Ramos (cell line): Measurements from ENCODE around the gene SYNE2.
"Not testable (repeated sequence)": the region's sequence is repeated elsewhere in the genome, so short reads cannot be mapped to it uniquely, and the experiment has no call there.

ENCODE experiments used
- in situ Hi-C: fragments of 300-500 bp; cut with MboI; formaldehyde crosslinking; loops from one replicate; pipeline ENCODE4 v1.14.3; 2022; ENCODE audit warnings: low sequenced_read_pairs; ENCODE audit not compliant: unreplicated experiment

Gene SYNE2

DNA sequence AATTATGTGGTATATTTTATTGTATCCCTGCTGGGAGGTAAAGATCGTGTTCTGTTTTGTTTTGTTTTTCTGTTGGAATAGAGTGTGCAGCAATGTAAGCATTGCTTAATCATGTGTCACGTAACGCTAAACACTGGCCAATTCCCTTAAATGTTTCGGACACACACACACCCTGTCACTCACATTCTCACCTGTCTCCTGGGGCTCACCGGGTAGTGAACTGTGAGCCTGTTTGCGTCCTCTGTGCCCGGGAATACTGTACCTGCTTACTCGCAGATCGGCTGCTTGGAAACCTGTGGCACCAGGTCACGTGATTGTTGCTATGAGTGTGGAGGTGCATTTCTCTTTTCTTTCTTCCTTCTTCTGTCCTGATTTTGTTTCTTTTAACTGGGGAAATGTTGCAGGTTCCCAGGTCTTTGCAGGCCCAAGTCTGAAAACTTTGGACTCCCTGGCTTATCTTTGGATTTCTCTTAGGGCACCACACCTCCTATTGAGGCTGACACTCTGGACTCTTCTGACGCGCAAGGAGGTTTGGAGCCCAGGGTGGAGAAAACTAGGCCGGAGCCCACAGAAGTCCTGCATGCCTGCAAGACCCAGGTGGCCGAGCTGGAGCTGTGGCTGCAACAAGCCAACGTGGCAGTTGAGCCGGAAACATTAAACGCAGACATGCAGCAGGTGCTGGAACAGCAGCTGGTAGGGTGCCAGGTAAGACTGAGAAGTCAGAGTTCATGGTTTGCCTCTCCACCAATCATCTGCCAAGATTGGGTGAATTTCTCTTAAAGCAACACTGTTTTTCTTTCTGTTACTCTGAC lies 260.3 kb downstream of the SYNE2 start:
- in situ Hi-C loops: no loop called here

DNA sequence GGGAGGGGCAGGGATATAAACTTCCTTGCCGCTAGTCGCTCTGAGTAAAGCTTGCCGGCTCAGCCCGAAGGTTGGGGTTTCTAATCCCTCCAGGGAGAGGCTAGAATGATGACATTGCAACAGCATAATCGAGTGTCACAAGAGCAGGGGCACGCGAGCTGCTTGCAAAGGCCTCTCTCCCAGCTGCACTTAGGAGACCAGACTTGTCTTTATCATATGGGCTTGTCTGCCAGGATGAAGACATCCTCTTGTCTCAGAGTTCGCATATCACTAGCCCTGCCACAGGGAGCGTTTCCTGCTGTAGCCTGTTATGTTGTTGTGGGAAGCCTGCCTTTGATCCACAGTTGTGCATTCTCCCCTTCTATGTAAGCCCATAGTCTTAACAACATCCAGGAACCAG lies 261.4 kb downstream of the SYNE2 start:
- in situ Hi-C loops: no loop called here

DNA sequence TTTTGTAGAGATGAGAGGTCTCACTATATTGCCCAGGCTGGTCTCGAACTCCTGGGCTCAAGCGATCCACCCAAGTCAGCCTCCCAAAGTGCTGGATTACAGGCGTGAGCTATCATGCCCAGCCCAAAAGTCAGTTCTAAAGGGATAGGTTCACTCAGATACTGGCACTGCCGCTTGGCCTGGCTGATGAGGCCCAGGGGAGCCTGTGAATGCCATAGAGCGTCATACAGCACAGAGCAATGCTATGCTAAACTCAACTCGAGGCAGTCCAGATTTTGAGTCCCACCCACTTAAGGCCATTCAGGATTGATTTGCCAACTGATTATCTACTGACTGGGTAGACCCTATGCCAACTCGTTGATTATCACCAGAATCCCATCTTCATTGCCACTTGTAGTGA lies 262.0 kb downstream of the SYNE2 start:
- in situ Hi-C loops: no loop called here

DNA sequence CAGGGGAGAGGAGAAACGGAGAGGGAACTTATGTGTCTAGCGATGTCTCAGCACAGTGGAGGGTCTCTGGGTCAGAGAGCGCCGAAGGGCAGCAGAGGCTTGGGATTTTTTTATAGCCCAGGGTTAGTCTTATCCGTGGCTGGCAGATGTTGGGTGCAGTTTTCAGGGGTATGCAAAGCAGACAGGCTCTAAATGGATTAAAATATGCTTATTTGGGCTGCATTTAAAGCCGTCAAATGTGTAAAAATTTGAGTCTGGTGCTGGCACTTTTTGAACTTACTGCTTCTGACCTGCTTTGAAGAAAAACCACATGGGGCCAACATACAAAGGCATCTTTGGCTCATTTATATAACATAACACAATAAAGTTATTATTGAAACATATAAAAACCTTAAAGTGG lies 262.6 kb downstream of the SYNE2 start:
- in situ Hi-C loops: no loop called here

DNA sequence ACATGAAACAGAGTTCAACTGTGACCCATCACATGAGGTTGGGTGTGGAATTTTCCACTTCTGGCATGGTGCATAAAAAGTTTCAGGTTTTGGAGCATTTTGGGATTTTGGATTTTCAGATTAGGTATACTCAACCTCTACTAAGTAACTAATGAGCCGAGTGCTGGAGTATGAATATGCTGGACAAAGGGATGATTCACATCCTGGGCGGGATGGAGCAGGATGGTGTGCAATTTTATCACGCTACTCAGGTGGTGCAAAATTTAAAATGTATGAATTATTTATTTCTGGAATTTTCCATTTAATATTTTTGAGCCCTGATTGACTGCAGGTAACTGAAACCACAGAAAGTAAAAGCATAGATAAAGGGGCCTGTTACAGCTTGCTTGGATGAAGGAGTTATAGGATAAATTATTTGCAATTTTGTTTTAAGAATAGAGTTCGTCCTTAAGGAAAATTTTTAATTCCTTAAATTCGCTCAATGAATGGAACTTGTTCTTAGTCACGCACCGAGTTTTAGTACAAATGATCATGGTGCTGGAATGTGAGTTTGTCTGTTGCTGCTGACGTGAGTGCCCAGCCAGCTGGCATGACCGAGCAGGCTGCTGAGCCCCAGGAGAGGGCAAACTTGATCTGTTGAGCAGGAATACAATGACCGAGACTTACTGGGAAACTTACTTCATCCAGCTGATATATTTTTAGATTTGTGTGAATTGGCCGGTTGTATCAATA lies 265.0 kb downstream of the SYNE2 start:
- in situ Hi-C loops: no loop called here

DNA sequence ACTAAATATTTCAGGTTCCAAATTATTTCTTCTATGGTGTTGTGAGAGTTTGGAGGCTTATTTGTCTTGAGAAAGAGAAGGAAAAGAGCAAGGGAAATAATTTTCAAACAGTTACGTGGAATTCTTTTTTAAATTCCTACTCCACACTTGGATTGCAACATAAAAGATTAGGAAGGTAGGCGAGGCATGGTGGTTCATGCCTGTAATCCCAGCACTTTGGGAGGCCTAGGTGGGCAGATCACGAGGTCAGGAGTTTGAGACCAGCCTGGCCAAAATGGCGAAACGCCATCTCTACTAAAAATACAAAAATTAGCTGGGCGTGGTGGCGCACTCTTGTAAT lies 265.6 kb downstream of the SYNE2 start:
- in situ Hi-C loops: not testable (repeated sequence)

DNA sequence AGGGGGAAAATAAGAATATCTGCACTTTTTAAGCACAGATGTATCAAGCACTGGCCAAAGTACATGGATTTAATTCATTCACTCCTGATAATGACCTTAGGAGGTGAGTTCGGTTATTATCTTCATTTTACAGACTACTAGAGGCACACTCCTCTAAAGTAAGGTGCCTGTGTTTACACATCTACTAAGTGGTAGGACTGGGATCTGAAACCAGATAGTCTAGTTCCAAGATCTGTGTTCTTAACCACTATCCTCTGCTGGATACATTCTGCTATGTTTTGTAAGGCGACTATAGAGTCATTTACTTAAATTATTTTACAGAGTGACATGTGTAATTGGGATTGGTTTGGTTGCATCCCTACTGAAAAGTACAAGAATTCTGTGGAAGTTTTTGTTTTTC lies 266.1 kb downstream of the SYNE2 start:
- in situ Hi-C loops: no loop called here

DNA sequence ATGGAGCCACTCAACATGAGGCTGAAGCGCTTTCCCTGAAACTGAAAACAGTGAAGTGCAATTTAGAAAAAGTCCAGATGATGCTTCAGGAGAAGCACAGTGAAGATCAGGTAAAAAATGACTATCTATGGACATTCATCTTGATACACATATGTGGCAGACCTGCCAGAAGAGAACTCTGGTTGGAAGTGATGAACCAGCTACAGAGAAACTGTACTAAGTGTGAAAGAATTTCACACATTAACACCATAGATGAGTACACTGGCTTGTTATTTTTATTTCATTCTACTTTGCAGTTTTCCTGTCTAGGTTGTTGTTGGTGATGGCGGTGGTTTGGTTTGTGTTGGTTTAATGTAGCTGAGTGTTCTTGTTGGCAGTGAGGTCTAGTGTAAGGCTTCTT lies 266.7 kb downstream of the SYNE2 start:
- in situ Hi-C loops: no loop called here

DNA sequence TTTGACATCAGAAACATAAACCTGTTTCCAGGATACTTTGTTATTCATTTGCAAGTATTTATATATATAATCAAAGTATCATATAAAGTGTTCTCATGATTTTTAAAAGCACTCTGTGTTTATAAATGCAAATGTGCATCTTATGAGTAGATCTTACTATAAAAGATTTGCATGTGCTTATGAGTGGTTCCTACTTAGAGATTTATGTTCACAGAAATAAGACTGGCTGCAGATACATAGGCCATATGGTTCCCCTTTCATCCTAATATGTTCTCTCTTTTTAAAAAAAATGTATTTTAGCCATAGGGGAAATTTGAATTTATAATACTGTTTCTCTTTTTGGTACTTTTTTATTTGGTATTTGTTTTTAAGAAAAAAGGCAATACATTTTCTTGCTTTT lies 267.2 kb downstream of the SYNE2 start:
- in situ Hi-C loops: no loop called here

DNA sequence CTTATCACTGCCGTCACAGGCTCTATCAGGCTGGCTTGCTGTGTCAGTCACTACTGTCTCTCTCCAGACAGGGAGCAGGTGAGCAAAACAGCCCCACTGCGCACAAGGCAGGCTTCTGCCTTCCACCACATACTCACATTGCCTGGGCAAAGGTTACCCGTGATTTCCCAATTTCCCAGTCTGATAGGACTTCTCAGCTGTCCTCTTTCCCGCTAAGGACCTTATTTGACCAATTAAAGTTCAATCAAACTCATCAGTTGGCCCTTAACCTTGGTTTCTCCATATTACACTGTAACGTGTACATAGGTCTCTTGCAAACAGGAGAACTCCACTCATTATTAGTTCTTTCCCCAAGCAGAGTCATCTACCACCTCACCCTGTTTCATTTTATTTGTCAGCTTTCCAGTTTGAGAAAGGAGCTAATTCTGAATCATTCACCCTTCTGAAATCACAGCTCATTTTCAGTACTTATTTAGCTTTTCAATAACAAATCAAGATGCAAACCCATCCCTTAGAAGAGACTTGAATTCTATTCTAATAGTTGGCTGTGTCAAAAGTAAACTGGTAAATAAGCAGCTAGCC lies 270.5 kb downstream of the SYNE2 start:
- in situ Hi-C loops: no loop called here

DNA sequence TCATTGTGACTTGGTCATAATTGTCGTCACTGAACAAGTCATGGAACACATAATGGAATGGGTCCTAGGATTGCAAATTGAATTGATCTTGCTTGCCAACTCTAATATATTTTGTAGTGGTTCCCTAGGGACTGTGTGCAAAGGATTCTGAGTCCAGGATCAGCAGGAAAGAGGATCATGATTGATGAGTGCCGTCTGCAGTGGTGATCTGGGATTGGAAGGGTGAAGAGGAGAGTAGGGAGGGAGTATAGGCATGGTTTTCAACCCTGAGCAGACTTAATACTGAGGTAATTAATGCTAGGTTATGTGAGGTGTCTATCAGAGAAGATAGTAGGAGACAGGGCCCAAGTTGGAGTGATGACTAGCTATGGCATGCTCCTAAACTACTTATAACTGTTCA lies 272.5 kb downstream of the SYNE2 start:
- in situ Hi-C loops: no loop called here

DNA sequence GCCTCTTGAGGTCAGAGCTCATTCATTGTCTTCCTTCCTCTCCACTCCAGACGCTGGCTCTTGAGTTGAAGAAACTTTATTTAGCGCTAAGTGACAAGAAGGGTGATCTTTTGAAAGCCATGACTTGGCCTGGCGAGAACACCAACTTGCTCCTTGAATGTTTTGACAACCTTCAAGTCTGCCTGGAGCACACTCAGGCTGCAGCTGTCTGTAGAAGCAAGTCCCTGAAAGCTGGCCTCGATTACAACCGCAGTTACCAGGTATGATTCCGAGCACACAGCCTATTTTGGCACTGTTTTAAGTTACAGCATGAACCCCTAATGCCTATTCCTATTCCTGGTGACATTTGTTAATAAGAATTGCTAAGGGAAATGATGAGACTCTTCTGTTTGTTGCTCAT lies 273.7 kb downstream of the SYNE2 start:
- in situ Hi-C loops: no loop called here

DNA sequence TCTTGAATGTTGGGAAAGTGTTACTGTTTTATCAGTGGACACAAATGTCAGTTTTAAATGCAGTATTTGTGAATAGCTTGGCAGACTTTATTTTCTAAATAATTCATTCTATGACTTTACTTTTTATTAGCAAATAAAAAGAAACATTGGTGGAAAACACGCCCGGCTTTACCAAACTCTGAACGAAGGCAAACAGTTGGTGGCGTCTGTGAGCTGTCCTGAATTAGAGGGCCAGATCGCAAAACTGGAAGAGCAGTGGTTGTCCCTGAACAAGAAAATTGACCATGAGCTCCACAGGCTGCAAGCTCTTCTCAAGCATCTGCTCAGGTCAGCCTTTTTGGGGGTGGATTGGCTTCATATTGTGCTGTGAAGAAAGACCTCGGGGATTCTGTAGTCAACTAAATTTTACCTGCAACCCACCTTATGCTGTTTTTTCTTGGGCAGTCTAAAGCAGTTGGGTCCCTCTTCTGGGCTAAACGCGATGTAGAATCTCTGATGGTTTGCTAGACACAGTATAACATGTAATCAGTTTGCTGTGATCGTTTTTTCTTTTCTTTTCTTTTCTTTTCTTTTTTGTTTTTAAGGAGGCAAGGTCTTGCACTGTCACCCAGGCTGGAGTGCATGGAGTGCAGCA lies 285.0 kb downstream of the SYNE2 start:
- in situ Hi-C loops: no loop called here

DNA sequence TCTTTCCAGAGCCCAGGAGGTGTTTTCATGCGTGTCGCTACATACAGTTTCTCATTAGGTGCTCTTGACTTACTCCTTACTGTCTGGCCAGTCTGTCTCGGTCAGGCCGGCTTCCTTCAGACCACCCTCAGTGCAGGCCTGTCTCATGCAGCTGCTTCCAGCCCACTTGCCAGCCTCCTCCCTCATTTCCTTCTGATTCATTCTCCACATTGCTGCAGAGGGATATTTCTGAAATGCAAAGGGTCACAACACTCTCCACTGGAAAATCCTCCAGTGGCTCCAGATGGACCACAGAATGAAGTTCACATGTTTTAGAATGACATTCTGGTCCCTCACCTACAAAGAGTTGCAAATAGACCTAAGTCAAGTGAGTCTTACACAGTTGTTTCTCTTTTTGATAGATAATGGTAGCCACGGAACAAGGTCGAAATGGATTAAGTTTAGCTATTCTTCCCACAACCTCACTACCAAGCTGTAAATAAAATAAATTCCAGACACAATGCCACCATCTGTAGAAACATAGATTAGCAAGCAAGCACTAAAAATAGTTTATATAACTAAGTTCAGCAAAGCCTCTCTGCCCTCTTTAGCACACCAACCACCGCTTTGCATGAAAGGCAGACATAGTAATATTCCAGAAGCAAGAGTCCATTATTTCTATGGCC lies 294.5 kb downstream of the SYNE2 start:
- in situ Hi-C loops: no loop called here

DNA sequence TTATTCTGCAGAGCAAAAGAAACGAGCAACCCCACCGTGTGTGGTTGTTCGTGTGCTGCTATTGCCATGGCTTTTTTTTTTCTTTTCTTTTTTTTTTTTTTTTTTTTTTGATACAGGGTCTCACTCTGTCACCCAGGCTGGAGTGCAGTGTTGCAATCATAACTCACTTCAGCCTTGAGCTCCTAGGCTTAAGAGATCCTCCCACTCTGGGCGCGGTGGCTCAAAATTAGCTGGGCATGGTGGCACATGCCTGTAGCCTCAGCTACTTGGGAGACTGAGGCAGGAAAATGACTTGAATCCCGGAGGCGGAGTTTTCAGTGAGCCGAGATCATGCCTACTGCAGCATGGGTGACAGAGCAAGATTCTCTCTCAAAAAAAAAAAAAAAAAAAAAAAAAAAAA lies 297.1 kb downstream of the SYNE2 start:
- in situ Hi-C loops: no loop called here

DNA sequence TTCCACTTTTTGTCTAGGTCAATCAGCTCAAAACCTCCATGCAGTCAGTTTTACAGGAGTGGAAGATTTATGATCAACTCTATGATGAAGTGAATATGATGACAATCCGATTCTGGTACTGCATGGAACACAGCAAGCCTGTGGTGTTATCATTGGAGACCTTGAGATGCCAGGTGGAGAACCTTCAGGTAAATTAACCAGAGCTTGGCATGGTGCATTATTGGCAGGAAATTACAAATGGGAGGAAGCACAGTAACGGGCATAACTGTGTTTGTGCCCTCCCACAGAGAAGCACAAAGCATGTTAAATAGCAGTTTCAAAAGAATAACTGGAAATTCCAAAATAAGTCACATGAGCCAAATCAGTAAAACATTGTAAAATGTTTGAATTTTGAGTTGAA lies 305.8 kb downstream of the SYNE2 start:
- in situ Hi-C loops: no loop called here

DNA sequence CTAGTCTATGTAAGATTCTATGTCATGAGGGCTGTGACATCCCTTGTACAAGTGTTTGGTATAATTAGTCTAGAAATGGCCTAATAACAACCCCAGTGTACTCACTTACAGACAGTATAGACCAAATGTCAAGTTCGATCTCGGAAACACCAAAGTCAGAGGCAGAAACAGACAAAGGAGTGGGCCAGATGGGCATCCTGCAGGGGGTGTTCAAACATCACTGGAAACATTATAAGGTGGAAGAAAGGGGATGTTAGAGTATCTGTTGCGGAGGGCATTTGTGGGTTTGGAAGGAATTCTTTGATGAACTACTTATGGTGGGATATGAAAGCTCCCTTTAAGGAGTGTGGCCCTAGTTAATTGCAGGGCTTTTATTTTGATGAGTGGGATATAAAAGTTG lies 306.8 kb downstream of the SYNE2 start:
- in situ Hi-C loops: no loop called here

DNA sequence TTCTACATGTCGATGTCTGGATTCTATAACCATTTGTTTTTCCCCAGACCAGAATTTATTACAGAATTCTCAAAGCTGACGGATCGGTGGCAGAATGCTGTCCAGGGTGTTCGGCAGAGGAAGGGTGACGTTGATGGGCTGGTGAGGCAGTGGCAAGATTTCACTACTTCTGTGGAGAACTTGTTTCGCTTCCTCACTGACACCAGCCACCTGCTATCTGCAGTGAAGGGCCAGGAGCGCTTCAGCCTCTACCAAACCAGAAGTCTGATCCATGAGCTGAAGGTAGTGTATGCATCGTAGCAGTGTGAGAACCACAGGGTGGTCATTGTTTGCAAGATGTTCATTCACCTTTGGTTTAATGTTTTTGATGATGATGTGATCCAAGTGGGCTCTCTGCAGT lies 317.4 kb downstream of the SYNE2 start:
- in situ Hi-C loops: no loop called here

DNA sequence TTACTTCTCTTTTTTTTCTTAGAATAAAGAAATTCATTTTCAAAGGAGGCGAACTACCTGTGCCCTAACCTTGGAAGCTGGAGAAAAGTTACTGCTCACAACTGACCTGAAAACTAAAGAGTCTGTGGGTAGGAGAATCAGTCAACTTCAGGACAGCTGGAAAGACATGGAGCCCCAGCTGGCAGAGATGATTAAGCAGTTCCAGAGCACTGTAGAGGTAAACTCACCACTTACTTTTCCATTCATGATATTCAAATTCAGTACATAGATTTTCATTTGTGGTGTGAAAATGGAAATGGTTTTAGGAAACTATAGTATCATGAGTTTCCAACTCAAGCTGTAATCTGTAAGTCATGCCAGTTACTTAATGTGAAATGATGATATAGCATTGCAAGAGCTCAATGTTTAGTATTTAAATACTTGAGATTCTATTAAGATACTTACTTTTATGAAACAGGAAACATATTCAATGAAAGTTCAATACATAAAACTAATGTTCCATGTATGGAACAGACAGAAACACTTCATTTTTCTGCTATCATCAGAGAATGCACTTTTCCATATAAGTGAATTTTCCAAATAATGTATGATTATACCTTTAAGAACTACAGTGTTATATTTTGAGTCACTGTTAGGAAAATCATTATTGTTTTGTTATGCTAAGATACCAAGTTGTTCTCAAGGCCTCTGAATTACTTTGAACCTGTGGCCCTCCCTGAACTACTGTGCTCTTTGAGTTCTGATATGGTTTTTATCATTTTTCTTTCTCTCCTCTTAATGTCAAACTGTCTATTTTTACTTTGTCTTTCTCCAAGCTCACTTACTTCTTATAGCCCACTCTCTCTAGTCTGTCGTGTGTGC lies 322.3 kb downstream of the SYNE2 start:
- in situ Hi-C loops: no loop called here

DNA sequence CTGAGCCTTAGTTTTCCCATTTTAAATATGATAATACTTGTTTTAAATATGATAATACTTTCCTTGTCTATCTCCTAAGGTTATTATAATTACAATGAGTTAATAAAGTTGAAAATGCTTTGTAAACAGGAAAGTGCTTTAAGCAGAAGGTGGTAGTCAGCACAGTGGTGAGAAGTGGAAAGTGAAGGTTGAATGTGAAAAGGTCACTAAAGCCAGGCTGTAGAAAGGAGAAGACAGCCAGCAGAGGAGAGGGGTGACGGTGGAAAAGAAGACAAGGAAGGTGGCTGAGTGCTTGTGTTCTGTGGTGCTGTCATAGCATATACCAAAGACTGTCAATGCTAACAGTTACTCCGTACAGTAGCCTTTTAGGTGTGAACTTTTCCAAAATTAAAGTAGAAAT lies 323.5 kb downstream of the SYNE2 start:
- in situ Hi-C loops: no loop called here
